ENCODE data around the gene CDKAL1.

DNA sequence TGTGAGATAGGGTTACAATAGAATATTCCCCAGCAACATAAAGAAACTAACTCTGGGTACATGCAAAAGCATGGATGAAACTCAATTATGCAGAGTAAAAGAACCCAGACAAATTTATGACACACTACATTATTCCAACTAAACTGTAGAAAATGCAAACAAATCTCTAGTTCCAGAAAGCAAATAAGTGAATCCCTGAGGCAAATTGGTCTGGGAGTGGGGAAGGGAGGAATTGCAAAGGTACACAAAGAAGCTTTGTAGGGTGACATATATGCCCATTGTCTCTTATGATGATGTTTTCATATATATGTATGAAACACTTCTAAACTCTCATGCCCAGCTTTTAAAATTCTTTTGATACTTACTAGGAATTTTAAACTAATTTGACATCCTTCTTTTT lies 266.0 kb downstream of the CDKAL1 start:
- TF ChIP-seq, protein P1, sequence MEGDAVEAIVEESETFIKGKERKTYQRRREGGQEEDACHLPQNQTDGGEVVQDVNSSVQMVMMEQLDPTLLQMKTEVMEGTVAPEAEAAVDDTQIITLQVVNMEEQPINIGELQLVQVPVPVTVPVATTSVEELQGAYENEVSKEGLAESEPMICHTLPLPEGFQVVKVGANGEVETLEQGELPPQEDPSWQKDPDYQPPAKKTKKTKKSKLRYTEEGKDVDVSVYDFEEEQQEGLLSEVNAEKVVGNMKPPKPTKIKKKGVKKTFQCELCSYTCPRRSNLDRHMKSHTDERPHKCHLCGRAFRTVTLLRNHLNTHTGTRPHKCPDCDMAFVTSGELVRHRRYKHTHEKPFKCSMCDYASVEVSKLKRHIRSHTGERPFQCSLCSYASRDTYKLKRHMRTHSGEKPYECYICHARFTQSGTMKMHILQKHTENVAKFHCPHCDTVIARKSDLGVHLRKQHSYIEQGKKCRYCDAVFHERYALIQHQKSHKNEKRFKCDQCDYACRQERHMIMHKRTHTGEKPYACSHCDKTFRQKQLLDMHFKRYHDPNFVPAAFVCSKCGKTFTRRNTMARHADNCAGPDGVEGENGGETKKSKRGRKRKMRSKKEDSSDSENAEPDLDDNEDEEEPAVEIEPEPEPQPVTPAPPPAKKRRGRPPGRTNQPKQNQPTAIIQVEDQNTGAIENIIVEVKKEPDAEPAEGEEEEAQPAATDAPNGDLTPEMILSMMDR (IDR thresholded peaks at IDR 0.05), result no peak
- TF ChIP-seq POLR2A (IDR thresholded peaks at IDR 0.05), result no peak
- no peak for TF ChIP-seq POLR2AphosphoS5 (IDR thresholded peaks at IDR 0.05)
